Measurements from ENCODE around the gene KCTD15. TPM values are rescaled to one million over a fixed set of nuclear protein-coding genes. Genes with fewer than 3 reads are reported as not detected.

KCTD15 gene
- total RNA-seq, 3 donors from 2014 or later: 8.0 to 42.3 (median 10.1) TPM

- no peaks in the 10 kb centered on the region for H3K4me1 ChIP-seq (ENCODE audit: low read depth)
- H3K36me3 ChIP-seq (ENCODE audit: low read depth): no peaks in the 10 kb centered on the region
- DNase-seq (no peak), ATAC-seq (no peak)
- TF ChIP-seq CTCF (IDR thresholded peaks at IDR 0.05): no peak
- H3K4me3 ChIP-seq: no peak overlapping the region
- H3K9me3 ChIP-seq: no peaks in the 10 kb centered on the region
- intact Hi-C loops (cut with DNase I, micrococcal nuclease): no loop called here
These were observed 16.0 kb downstream of the KCTD15 start for GRCh38 chr19:33812388-33813330.

- no peak for TF ChIP-seq CTCF (IDR thresholded peaks at IDR 0.05)
- intact Hi-C loops (cut with DNase I, micrococcal nuclease): no loop called here
These were observed 16.9 kb downstream of the KCTD15 start for GRCh38 chr19:33813391-33814101.

GRCh38 chr19:33814181-33815165 is 17.8 kb downstream of the KCTD15 start:
- ATAC-seq: no peak
- intact Hi-C loops (cut with DNase I, micrococcal nuclease): no loop called here

More at GRCh38 chr19:33813391-33814101, 16.9 kb downstream of the KCTD15 start:
- Histone ChIP-seq H3K4me3 (no peak overlapping the region), H3K4me1 (ENCODE audit: low read depth) (no peaks in the 10 kb centered on the region), H3K9me3 (no peaks in the 10 kb centered on the region), H3K36me3 (ENCODE audit: low read depth) (no peaks in the 10 kb centered on the region)
- no peak for ATAC-seq
- DNase-seq: no peak

GRCh38 chr19:33815380-33816340 is 19.0 kb downstream of the KCTD15 start:
- ATAC-seq (no peak), DNase-seq (no peak)
- intact Hi-C loops (cut with DNase I, micrococcal nuclease): no loop called here
- Histone ChIP-seq H3K4me3 (no peak overlapping the region), H3K9me3 (no peaks in the 10 kb centered on the region), H3K4me1 (ENCODE audit: low read depth) (peaks cover 11% of the 10 kb centered on the region), H3K36me3 (ENCODE audit: low read depth) (no peaks in the 10 kb centered on the region)
- TF ChIP-seq CTCF (IDR thresholded peaks at IDR 0.05): no peak

More at GRCh38 chr19:33814181-33815165, 17.8 kb downstream of the KCTD15 start:
- no peak for TF ChIP-seq CTCF (IDR thresholded peaks at IDR 0.05)
- H3K4me1 ChIP-seq (ENCODE audit: low read depth): peaks cover 3% of the 10 kb centered on the region
- no peak overlapping the region for H3K4me3 ChIP-seq
- DNase-seq: no peak
- H3K9me3 ChIP-seq: no peaks in the 10 kb centered on the region
- no peaks in the 10 kb centered on the region for H3K36me3 ChIP-seq (ENCODE audit: low read depth)

Data from mucosa of descending colon (tissue), 3 donors.